Measurements from ENCODE around the gene MXI1.
"Not testable (repeated sequence)": the region's sequence is repeated elsewhere in the genome, so short reads cannot be mapped to it uniquely, and the experiment has no call there.

MXI1 gene

DNA sequence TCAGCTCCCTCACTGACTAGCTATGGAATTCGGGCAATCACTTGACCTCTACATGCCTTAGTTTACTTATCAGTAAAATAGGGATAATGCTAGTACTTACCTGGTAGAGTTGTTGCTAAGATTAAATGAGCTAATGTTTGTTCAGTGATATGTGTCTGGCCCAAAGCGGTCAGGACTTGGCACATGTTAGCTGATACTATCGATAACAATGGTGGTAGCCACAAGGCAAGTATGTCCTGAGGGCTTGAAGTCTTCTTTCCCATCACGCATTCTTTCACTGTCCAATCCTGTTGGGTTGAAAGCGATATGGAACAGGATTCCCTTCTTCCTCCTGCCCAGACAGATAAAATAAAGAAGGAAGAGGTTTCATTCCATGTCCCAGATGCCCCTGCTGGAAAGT lies 25.5 kb upstream of the MXI1 start:
- DNase-seq: no peak

DNA sequence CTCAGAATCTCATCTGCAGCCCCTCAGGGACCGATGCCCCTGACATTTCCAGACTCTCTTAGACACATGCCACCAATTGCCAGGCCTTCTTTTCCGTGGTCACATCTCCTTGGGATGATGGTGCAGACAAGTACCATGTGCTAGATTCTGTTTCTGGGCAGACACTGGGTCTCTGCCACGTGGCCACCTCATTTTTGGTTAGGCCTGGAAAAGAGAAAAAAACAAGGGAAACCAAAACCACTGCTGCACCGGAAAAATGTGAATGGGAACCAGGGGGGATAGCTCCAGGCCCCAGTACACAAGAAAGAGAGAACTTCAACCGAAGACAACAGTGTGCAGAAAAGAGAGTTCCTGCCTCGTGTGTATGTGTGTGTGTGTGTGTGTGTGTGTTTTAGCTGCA lies 23.0 kb upstream of the MXI1 start:
- DNase-seq: no peak

DNA sequence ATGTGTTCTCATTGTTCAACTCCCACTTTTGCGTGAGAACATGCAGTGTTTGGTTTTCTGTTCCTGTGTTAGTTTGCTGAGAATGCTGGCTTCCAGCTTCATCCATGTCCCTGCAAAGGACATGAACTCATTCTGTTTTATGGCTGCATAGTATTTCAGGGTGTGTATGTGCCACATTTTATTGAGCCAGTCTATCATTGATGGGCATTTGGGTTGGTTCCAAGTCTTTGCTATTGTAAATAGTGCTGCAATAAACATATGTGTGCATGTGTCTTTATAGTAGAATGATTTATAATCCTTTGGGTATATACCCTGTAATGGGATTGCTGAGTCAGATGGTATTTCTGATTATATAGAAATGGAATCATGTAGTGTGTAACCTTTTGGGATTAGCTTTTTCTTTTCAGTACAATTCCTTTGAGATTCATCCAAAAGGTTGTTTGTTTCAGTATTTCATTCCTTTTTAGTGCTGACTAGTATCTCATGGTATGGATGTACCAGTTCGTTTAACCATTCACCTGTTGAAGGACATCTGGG lies 21.7 kb upstream of the MXI1 start:
- not testable (repeated sequence) for DNase-seq

DNA sequence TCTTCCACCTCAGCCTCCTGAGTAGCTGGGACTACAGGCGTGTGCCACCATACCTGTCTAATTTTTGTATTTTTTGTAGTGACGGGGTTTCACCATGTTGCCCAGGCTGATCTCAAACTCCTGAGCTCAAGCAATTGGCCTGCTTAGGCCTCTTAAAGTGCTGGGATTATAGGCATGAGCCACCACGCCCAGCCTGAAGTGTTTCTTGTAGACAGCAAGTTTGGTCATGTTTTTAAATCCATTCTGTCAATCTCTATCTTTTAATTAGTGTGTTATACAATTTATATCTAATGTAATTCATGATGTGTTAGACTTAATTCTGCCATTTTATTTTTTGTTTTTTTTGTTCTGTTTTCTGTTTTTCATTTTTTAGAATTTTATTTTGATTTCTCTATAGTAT lies 17.2 kb upstream of the MXI1 start:
- no peak for DNase-seq

DNA sequence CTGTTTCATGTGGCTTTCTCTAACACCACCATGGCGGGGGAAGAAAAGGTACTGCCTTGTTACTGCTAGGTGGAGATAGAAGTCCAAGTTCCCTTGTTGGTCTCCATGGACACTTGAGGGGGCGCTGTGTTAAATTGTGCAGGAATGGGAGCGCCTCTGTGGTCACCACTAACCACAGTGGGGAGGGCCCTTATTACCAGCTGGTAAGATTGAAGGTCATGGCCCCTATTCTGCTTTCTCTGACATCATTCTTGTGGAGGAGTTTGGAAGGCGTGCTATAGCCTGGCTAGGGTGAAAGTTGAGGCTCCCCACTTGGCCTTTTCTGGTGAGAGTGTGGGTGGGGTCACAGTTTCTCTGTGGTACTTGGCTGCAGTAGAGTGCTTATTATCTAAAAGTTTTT lies 14.9 kb upstream of the MXI1 start:
- DNase-seq: no peak

DNA sequence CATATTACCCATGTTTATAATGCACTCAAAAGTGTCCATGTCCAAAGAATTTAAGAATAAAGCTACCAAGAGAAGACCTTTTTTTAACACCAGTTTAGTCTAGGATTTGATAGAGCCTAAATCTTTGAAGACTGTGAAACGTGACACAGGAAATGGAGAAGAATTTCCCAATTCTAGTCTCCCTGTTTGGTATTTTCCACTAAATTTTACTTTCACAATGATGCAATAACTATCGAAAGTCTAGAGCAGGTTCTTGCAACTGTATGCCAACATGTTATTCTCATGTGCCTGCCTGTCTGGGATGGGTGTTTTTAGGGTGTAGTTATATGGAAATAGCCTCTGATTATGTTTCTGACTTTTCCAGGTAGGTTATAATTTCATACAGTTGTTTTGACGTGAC lies 6.9 kb upstream of the MXI1 start:
- DNase-seq: no peak

DNA sequence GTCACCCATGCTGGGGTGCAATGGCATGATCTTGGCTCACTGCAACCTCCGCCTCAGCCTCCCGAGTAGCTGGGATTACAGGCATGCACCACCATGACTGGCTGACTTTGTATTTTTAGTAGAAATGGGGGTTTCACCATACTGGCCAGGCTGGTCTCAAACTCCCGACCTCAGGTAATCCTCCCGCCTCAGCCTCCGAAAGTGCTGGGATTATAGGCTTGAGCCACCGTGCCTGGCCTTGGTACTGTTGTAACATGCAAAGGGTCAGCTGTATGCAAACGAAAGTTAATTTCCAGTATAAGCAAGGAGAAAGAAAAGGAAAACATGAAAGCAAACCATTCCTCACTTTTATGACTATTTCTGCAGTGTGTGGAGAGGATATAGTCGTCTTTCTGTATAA lies 6.4 kb upstream of the MXI1 start:
- not testable (repeated sequence) for DNase-seq

DNA sequence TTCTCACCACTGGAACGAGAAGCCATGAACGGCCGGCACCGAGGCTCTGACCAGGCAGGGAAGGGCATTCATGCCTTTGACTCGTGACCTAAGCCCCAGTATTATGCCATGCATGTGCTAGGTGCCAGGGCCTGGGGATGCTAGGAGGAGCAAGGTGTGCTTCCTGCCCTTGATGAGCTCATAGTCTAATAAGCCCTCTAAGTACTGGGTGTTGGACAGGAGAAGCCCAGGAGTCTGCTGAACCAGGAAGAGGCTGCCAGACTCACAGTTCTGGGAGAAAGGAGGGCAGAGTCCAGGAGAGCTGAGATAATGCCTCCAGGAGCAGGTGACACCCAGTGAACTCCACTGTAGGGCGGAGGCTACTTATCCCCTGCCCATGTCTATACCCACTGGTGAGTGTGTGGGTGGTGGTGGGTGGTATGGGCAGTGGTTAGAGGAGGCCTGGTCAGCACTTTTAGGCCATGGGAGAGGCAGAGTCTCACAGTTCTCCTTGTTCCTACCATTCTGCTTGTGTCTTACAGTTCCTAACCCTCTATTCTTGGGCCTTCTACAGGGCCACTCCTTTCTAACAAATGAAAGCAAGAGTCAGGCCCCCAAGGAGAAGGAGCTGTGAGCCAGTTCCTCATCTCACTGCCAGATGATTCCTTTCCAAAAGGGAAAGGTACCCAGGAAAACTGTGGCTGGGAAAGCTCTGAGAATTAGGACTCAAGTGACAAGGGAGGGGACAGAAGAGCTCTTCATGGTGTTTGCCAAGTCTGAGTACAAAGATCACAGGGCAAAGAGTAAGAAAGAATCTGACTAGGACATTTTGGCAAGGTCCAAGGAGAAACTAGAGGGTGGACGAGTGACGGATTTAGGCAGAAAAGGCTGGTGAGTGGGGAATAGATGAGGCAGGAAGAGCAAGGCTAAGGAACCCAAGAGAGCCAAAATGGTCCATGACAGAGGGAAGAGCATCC lies 3.6 kb upstream of the MXI1 start:
- DNase-seq: no peak

DNA sequence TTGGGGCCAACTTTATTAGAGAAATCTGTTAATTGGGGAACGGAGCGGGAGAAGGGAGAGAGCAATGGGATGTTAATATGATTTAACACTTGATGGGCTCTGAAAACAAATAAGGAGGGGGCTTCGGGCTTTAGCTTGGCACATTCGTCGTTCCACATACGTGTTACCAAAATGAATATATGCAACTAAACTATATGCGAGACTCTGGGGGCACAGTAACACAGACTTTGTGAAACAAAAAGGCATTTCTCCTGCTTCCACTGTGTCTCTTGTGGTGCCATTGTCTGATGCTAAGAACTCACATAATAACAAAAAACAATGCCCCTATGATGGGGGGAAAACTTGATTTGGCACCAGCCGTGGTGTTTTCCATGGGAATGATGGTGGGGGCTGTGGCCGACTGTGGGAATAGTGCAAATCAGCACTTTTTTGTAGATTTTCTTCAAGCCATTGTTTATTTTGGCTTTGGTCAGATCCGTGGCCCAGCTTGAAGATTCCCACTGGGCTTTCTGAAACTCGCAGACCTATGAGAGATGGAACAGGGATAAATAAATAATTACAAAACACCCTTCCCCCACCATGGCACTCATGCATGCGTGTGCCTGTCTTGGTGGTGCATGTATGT lies 2.2 kb upstream of the MXI1 start:
- DNase-seq: no peak

DNA sequence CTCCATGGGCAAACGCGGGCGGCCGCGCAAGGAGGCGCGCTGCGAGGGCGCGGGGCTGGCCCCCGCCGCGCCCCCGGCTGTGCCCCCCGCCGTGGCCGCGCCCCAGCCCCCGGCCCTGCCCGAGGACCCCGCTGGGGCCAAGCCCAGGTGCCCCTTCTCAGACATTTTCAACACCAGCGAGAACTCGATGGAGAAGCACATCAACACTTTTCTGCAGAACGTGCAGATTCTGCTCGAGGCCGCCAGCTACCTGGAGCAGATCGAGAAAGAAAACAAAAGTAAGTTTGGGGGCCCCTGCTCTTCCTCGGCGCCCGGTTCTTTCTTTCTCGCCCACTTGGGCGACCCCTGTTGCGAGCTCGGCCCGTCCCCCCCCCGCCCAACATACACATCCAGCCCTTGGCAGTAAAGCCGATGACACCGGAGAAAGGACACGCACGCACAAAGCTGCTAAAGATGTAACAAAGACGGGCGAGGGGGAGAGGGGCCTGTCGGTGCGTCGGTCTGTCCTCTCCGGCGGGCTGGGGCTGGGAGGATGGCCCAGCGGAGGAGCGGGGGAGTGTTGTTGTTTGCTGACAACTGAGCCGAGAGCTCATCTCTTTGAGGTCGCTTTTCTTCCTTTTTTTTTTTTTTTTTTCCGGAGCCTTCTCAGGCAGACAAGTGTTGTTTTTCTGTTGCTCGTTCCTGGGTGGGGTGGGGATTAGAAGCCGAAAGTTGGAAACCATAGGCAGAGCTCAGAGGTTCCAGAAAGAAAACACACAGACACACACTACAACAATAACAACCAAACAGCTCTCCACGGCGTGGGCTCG lies 604 bp downstream of the MXI1 start:
- no peak for DNase-seq

DNA sequence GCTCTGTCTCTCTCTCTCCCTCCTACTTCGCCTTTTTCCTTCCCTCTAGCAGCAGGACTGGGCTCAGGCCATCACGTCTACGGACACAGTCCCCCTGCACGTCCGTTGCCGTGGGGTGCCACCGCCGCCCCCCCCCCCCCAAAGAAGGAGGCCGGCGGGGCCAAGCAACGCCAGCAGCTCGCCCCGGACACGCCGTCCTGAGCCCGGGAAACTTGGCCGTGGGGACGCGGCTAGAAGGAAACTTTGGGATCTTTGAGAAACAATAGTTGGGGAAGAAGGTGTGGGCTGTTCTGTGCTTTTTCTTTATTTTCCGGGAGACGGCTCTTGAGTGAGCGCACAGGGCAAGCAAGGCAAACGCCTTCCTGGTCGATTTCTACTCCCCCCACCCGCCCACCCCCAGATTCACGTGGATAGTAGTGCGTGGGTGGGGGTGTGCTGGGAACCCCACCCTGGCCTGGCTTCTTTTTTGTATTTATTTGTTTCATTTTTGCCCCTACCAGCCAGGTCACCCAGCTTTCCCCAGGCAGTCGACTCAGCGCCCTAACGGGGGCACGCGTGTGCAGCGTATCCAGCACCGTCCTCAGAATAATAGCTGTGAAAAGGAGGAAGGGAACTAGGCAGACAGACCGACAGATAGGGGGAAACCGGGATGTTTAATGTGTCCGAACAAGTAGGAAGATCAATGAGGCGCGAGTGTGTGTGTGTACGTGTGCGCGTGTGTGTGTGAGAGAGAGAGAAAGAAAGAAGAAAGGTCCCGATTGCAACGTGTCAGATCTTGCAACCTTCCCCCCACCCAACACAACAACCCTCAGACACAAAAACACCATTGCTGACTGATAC lies 1.4 kb downstream of the MXI1 start:
- DNase-seq: no peak

DNA sequence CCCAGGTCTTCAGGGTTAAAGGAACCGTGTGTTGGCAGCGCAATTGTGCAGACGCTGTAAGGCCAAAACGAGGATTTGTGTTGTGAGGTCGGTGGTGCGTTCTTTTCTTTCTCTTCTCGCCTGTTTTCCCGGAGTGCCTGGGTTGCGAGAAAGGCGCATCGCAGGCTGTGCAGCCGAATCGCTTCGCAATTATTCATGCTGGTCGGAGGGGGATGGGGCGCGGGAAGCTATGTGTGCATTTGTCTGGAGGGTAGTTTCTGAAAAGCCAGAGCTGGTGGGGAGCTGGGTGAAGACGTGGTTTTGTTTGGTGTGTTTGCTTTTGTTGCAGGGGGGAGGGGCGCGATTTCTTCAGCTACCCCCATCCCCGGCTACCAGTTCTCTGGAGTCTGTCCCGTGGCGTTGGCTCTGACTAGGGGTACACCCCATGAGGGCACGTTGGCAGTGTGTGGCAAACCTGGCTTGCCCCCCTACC lies 2.1 kb downstream of the MXI1 start:
- DNase-seq: no peak

DNA sequence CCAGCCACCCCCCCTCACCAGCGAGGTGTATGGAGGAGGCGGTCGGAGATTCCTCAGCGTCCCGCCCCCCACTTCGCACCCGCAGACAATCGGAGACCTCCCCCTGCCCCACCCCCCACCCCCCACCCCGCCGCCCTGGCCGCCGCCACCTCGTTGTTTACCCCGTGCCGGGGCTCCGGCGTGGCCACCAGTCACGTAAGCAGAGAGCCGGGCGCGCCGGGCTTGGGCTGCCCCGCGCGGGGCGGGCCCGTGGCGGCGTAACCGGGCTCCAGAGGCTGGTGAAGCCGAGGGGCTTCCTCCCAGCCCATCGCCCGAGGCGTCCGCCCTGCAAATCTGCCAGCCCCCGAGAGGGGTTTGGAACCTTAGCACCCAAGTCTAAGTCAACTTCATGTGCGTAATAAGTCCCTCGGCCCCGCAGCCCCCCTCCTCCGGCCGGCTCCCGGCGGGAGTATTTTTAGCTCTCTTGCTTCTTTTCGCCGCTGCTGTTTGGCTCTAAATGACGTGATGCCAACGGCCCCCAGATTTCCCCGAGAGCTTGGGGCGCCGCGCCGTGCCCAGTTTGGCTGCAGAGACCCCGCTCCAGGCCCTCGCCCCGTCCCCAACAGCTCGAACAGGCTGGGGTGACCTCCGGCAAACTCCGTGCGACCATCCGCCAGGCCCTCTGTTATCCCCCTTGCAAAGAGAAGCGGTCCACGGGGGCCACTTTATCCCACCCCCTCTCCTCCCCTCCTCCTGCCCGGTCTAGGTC lies 2.7 kb downstream of the MXI1 start:
- no peak for DNase-seq

DNA sequence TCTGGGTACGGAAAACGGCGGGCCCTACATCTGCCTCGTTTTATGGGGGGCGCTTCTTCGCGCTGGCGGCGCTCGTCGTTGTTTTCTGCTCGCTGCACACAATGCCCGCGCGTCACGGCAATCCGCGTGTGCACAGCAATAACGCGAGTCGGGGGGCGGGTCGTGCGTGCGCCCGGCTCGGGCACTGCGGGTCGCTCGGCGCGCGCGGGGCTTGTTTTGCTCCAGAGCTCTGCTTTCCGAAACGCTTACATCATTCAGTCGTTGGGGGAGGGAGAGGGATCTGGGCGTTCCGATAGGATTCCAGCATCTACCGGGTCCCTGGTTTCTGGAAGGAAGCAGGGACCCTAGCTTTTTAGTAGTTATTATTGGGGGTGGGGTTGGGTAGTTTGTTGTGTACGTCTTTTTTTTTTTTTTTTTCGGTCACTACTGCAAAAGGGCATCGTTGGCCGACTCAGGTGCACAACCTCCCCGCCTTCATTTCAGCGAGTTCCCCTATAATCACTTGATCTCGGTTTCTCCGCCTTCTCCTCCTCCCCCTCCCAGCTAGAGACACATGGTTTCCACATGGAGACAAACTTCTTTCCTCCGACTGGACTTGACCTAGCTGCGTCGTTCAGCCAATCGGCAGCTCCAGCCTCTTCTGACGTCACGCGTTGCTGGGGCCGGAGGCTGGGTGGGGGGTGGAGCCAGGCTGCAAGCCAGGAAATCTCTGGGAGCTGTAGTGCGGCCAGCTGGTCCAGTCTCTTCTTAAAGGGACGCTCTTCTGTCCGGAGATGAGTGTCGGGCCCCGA lies 3.5 kb downstream of the MXI1 start:
- peak; percentile 78 for DNase-seq

DNA sequence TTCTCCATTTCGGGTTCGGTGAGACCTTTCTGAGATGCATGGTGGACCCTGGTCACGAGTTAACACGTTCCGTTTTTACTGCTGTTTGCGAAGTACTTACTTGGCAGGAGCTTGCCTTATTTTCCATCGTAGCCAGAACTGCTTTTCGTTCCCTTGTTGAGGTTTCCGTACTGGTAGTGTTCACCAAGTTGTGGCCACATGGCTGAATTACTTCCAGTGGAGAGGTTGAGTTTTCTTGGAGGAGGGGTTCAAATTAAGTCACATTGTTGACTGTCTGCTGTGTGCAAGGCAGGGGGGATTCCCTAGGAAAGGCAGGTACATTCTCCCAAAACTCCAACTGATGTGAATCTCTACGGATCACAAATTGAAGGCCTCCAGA lies 4.0 kb downstream of the MXI1 start:
- DNase-seq: no peak

DNA sequence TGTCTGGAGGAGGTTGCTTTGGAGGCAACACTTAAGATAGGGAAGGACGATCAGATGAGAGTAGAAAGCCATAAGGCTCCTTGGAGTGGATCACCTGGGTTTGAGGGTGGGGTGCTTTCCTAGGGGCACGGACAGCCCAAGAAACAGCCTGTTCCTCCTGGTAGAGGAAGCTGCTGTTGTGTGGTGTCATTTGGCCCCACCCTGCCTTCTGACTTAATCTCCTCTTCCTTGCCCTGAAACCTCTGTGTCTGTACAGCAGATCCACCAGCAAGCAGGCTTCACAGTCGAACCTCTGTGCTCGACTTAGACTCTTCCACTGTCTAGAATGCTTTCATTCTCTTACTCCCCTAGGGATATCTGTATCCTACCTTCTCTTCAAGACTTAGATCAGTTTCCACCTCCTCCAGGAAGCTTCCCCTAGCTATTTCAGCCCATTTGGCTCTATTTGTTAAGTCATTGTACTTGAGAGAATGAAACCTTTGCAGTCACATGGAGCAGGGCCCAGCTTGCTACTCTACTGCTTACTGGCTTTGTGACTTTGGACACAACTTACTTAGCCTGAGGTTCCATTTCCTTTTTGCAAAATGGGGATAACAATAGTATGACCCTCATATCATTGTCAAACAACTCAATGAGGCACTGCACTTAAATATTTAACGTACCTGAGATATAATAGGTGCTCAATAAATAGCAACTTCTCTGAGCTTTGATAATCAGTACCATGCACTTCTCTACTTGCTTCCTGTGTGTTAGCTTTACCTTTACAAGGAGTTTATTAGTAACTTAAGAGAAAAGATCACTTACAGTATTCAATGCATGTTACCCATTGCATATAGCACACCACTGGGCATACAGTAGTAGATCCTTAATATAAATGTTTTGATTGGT lies 5.0 kb downstream of the MXI1 start:
- DNase-seq: no peak

DNA sequence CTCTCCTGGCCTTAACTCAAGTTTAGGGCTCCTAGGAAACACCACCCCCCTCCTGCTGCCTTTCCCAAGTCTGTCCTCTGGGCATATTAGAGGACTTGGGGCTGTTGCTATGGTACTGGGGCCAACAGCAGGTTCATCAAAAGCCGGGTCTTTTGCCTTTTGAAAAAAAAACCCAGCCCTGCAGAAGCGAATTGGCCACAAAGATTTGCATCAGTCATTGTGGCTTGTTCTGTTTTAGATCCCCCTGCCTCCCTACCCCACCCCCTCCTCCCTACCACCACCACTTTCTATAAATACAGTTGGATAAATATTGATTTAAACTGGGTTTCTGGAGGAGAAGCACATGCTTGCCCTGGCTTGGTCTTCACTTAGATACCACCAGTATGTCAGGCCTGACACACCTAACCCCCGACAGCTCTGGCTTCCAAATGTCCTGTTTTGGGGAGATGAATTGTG lies 7.0 kb downstream of the MXI1 start:
- no peak for DNase-seq

DNA sequence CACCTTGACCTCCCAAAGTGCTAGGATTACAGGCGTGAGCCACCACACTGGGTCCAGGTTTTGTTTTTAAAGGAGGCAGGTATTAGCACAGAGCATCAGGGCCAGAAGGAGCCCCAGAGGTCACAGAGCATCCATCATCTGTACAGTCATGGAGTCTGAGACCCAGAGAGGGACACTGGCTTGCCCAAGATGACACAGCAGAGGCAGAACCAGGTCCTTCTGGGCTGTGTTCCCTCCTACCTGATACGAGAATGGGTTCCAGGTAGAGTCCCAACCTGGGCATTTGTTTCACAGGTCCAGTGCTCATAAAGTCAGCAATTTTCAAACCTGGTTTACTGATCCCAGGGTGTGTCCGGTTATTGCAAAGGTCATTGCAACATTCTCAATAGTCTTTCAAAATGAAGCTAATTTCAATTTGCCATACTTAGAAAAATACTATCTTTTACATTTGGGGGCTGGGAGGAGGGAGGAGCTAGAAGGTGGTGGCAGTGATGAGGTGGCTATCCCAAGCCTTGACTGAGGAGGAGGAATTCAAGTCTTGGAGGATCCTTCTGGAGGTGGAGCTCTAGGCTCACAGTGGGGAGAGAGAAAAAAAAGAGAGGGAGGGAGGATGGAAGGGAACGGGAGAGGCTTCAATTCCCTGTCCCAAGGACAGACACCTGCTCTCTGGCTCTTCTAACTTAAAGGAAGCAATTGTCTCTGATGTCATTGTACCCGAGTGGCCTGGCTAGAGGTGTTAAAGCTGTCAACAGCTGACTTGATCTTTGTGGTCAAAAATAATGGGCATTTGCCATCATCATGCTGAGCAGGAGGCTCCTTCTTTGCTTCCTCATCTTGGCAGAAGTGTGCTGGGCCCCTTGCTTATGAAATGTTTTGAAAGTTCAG lies 8.1 kb downstream of the MXI1 start:
- no peak for DNase-seq
